Measurements from ENCODE around the gene CRIP1.

The CRIP1 gene

GRCh38 chr14:105480807-105481801 lies 5.6 kb upstream of the CRIP1 start:
- DNase-seq (ENCODE audit: low read depth in 3 of 3): peak; percentile 81 to 83 (median 82)

GRCh38 chr14:105481886-105482457 lies 4.7 kb upstream of the CRIP1 start:
- DNase-seq (ENCODE audit: low read depth in 3 of 3): peak; percentile 61 to 87 (median 74)

- no peak for DNase-seq (ENCODE audit: low read depth in 3 of 3)
Observed at GRCh38 chr14:105482486-105483110, 4.1 kb upstream of the CRIP1 start.

GRCh38 chr14:105483300-105484068 lies 3.2 kb upstream of the CRIP1 start:
- DNase-seq (ENCODE audit: low read depth in 3 of 3): no peak

- peak in 1 of 3 experiments; percentile 65 for DNase-seq (ENCODE audit: low read depth in 3 of 3)
Observed at GRCh38 chr14:105484069-105484996, 2.4 kb upstream of the CRIP1 start.

- no peak for DNase-seq (ENCODE audit: low read depth in 3 of 3)
Observed at GRCh38 chr14:105484997-105485393, 1.7 kb upstream of the CRIP1 start.

GRCh38 chr14:105485739-105486162 lies 935 bp upstream of the CRIP1 start:
- DNase-seq (ENCODE audit: low read depth in 3 of 3): no peak

- no peak for DNase-seq (ENCODE audit: low read depth in 3 of 3)
Observed at GRCh38 chr14:105486974-105487448, 325 bp downstream of the CRIP1 start.

GRCh38 chr14:105487449-105487985 lies 831 bp downstream of the CRIP1 start:
- no peak for DNase-seq (ENCODE audit: low read depth in 3 of 3)

GRCh38 chr14:105487986-105488777 lies 1.5 kb downstream of the CRIP1 start:
- no peak for DNase-seq (ENCODE audit: low read depth in 3 of 3)

GRCh38 chr14:105488781-105489541 lies 2.3 kb downstream of the CRIP1 start:
- DNase-seq (ENCODE audit: low read depth in 3 of 3): no peak

GRCh38 chr14:105489542-105490266 lies 3.0 kb downstream of the CRIP1 start:
- peak; percentile 65 to 74 (median 68) for DNase-seq (ENCODE audit: low read depth in 3 of 3)

- peak in 1 of 3 experiments; percentile 54 for DNase-seq (ENCODE audit: low read depth in 3 of 3)
Observed at GRCh38 chr14:105490267-105490571, 3.5 kb downstream of the CRIP1 start.

- peak; percentile 92 to 98 (median 96) for DNase-seq (ENCODE audit: low read depth in 3 of 3)
Observed at GRCh38 chr14:105490572-105491365, 4.1 kb downstream of the CRIP1 start, which contains the start of gene TEDC1. Gene TEDC1 (plus strand): TSS chr14:105491246. CDS start chr14:105491376, 130 bp downstream.

- peak; percentile 75 to 79 (median 78) for DNase-seq (ENCODE audit: low read depth in 3 of 3)
Observed at GRCh38 chr14:105491366-105491973, 4.8 kb downstream of the CRIP1 start.

All from stimulated activated CD4-positive, alpha-beta T cell treated with anti-CD3 and anti-CD28 coated beads, TNF-alpha, amount 100 ng/mL, for 4 hours (primary cell).